Right lobe of liver (tissue), 4 donors: ENCODE results near the gene RBM15.

ENCODE experiments used
- CTCF ChIP-seq, 4 donors: fragments of 200-600 bp in 3 of 4; fragments of 450-650 bp in 1 of 4; IDR thresholded peaks; one replicate each; pipeline versions ENCODE4 v1.5.1 to v1.8.0; 2016 to 2022; ENCODE audit warnings: antibody characterized with exemption in 4 of 4, mild to moderate bottlenecking in 2 of 4
- POLR2A ChIP-seq: fragments of 450-650 bp; IDR thresholded peaks from one replicate; pipeline ENCODE4 v1.6.1; 2017; ENCODE audit warnings: antibody characterized with exemption, mild to moderate bottlenecking
- donor health status: DM: no; HTN: no; CAD: no.
- donor health status: DM: no; HTN: no; CAD: no.
- donor health status: DM: no; HTN: yes; CAD: no.

- TF ChIP-seq CTCF (IDR thresholded peaks at IDR 0.05): no peak
- TF ChIP-seq POLR2A: no peak
Observed at GRCh38 chr1:110384581-110385321, 45.6 kb downstream of the RBM15 start.
